K562 (cell line): ENCODE results near the gene EML1. TPM values are rescaled to one million over a fixed set of nuclear protein-coding genes. Genes with fewer than 3 reads are reported as not detected.

Experiments
- ATAC-seq: fragments of 200-7000 bp; cut with Tn5 transposase; 3 replicates; pipeline ENCODE4 v1.9.1; 2020; ENCODE audit warnings: moderate library complexity
- BruUV-seq: library from RNA; stranded (reverse); fragments of 400-500 nt; replicated peaks from 2 replicates; lab custom pipeline; 2021; lab: Mats Ljungman, UMichigan
- CTCF ChIA-PET: fragments of 300-600 bp; formaldehyde crosslinking; extraction: SDS; loops from one replicate; lab custom pipeline; 2021; ENCODE audit warnings: low intra/inter-chr PET ratio; lab: Yijun Ruan, JAX
- POLR2A ChIA-PET: fragments of 300-600, 350-650 bp; sonication (Branson Sonifier 250); formaldehyde crosslinking; extraction: SDS; loops from one replicate; lab custom pipeline; 2021; ENCODE audit warnings: antibody characterized with exemption, inconsistent platforms; lab: Yijun Ruan, JAX
- DNase-seq, 4 experiments: peaks; one replicate each; pipeline versions ENCODE4 v3.0.0 to v3.0.0-alpha.2; 2011 to 2018; ENCODE audit warnings: low spot score in 3 of 4, mixed read lengths in 3 of 4; ENCODE audit errors: extremely low read depth in 1 of 4
- FAIRE-seq: peaks from 2 replicates; lab custom pipeline; 2011; peaks lifted over from hg19 to GRCh38; lab: Jason Lieb, UNC
- H2AFZ ChIP-seq: 2 replicates; pipeline ENCODE4 v1.6.0; 2011; ENCODE audit warnings: low read depth, low read length, control low read depth, inconsistent platforms
- H3K27ac ChIP-seq: fragments of 200-600 bp; 3 replicates; pipeline ENCODE4 v1.8.0; 2011; ENCODE audit warnings: low read depth, mild to moderate bottlenecking, control low read depth, inconsistent platforms, low read length, moderate library complexity, mixed read lengths; ENCODE audit errors: extremely low read depth
- H3K27me3 ChIP-seq, 2 experiments: fragments of 300-600 bp in 1 of 2; 2 replicates in 1 of 2; 3 replicates in 1 of 2; pipeline versions ENCODE4 v1.6.0 to v1.8.0; 2011; ENCODE audit warnings: inconsistent platforms in 2 of 2, low read length in 2 of 2, mild to moderate bottlenecking in 1 of 2, mixed read lengths in 1 of 2, moderate library complexity in 1 of 2; ENCODE audit not compliant: control insufficient read depth in 2 of 2, insufficient read depth in 2 of 2
- H3K36me3 ChIP-seq: fragments of 300-600 bp; 3 replicates; pipeline ENCODE4 v1.8.0; 2011; ENCODE audit warnings: mild to moderate bottlenecking, low read length, inconsistent platforms; ENCODE audit not compliant: control insufficient read depth, insufficient read depth
- H3K4me1 ChIP-seq, 2 experiments: fragments of 200-600 bp in 1 of 2; replicated peaks in 1 of 2; 2 replicates in 1 of 2; 3 replicates in 1 of 2; pipeline versions ENCODE4 v1.5.1 to v1.8.0; 2011; ENCODE audit warnings: inconsistent platforms in 2 of 2, low read length in 2 of 2, mild to moderate bottlenecking in 1 of 2, mixed read lengths in 1 of 2, moderate library complexity in 1 of 2; ENCODE audit not compliant: control insufficient read depth in 2 of 2, insufficient read depth in 2 of 2
- H3K4me2 ChIP-seq: 2 replicates; pipeline ENCODE4 v1.6.1; 2011; ENCODE audit warnings: low read length, control low read depth, inconsistent platforms, mixed read lengths; ENCODE audit not compliant: insufficient read depth
- H3K4me3 ChIP-seq: fragments of 200-600 bp; sonication (generic), shearing (Covaris generic); 2 replicates; pipeline ENCODE4 v1.5.1; 2016; ENCODE audit warnings: control low read depth, inconsistent platforms
- H3K79me2 ChIP-seq: fragments of 200-600 bp; 3 replicates; pipeline ENCODE4 v1.8.0; 2011; ENCODE audit warnings: low read length, inconsistent platforms; ENCODE audit not compliant: control insufficient read depth, insufficient read depth
- H3K9ac ChIP-seq, 2 experiments: 2 replicates each; pipeline versions ENCODE4 v1.6.0 to v1.6.1; 2011; ENCODE audit warnings: low read depth in 2 of 2, low read length in 2 of 2, control low read depth in 1 of 2, inconsistent platforms in 1 of 2, mild to moderate bottlenecking in 1 of 2, mixed read lengths in 1 of 2; ENCODE audit not compliant: insufficient read depth in 1 of 2
- H3K9me1 ChIP-seq: one replicate; pipeline ENCODE4 v1.6.0; 2011; ENCODE audit warnings: inconsistent platforms, mild to moderate bottlenecking, low read length, moderate library complexity; ENCODE audit not compliant: control insufficient read depth, insufficient read depth
- H3K9me3 ChIP-seq: replicated peaks from 2 replicates; pipeline ENCODE4 v1.5.1; 2011; ENCODE audit warnings: low read depth, low read length, inconsistent platforms; ENCODE audit not compliant: control insufficient read depth, insufficient read depth
- H4K20me1 ChIP-seq: replicated peaks from 2 replicates; pipeline ENCODE4 v1.6.1; 2011; ENCODE audit warnings: low read length, inconsistent platforms, mixed read lengths; ENCODE audit not compliant: control insufficient read depth, insufficient read depth
- ELF1 ChIP-seq: fragments of 200-800 bp; sonication (Bioruptor generic); IDR thresholded peaks from 2 replicates; pipeline ENCODE4 v1.6.1; 2016; ENCODE audit warnings: missing genetic modification characterization, missing compliant biosample characterization
- EP400 ChIP-seq: fragments of 450-650 bp; IDR thresholded peaks from 2 replicates; pipeline ENCODE4 v1.6.1; 2017; ENCODE audit warnings: antibody characterized with exemption, mild to moderate bottlenecking, moderate library complexity
- MCM3 ChIP-seq: fragments of 450-650 bp; IDR thresholded peaks from 2 replicates; pipeline ENCODE4 v1.6.1; 2016
- RBM34 ChIP-seq: fragments of 200-400 bp; formaldehyde crosslinking; IDR thresholded peaks from 2 replicates; pipeline ENCODE4 v1.6.1; 2018; ENCODE audit warnings: low read length, borderline replicate concordance; ENCODE audit not compliant: insufficient read depth
- SMARCB1 ChIP-seq: IDR thresholded peaks from 2 replicates; pipeline ENCODE4 v1.6.1; 2011; ENCODE audit warnings: improper control_type of control experiment, low read depth; ENCODE audit not compliant: insufficient read length
- ZNF23 ChIP-seq: fragments of 250-450 bp; sonication (Bioruptor Pico); IDR thresholded peaks from 2 replicates; pipeline ENCODE4 v1.4.0; 2020; ENCODE audit warnings: mild to moderate bottlenecking
- ZNF668 ChIP-seq: fragments of 250-450 bp; sonication (Bioruptor Pico); IDR thresholded peaks from 2 replicates; pipeline ENCODE4 v1.8.0; 2022; ENCODE audit warnings: mild to moderate bottlenecking, inconsistent platforms
- WGBS: fragments of 100-300 bp; shearing (Covaris generic); methylation state at CpG from one replicate; pipeline ENCODE4 v1.1.6; 2016; ENCODE audit warnings: low coverage, mixed read lengths; ENCODE audit not compliant: insufficient coverage; ENCODE audit errors: missing lambda C conversion rate; 5-methylcytosine and 5-hydroxymethylcytosine counted together
- in situ Hi-C: fragments of 300-500 bp; cut with MboI; formaldehyde crosslinking; loops from 4 replicates; pipeline ENCODE4 v1.15.0; 2018; ENCODE audit warnings: inconsistent platforms, mixed read lengths
- intact Hi-C: fragments of 100-400 bp; cut with micrococcal nuclease; formaldehyde crosslinking; loops from 2 replicates; pipeline ENCODE4 v1.14.2; 2022
- polyA plus RNA-seq, 8 experiments: library from polyadenylated mRNA; depleted of rRNA in 4 of 8; stranded (reverse) in 5 of 8; unstranded in 3 of 8; fragments of >200 nt; fragmentation: Nextera tagmentation in 2 of 8; fragmentation: Illumina TruSeq in 1 of 8; extraction: Ambion mirVana in 2 of 8; extraction: Trizol in 1 of 8; gene quantifications; 2 replicates each; pipeline versions ENCODE4 v1.2.1 to v1.2.3, GENCODE V29; 2011 to 2014; ENCODE audit warnings: inconsistent platforms in 1 of 8, missing spikeins in 1 of 8
- total RNA-seq, 7 experiments: library from RNA; depleted of rRNA in 6 of 7; stranded (reverse); fragments of >200 nt in 6 of 7; fragmentation: Illumina TruSeq in 2 of 7; extraction: Trizol in 2 of 7; gene quantifications; 2 replicates each; pipeline versions ENCODE4 v1.2.1 to v1.2.3, GENCODE V29; 2011 to 2021; ENCODE audit warnings: low replicate concordance in 1 of 7
- TF ChIP-seq, protein P1 (sequence below): fragments of 250-450 bp; sonication (Bioruptor Pico); IDR thresholded peaks from 2 replicates; pipeline ENCODE4 v1.4.0; 2020
- TF ChIP-seq, protein P2 (sequence below): fragments of 450-650 bp; IDR thresholded peaks from 2 replicates; pipeline ENCODE4 v1.6.1; 2014; ENCODE audit warnings: low read depth, mild to moderate bottlenecking, moderate library complexity, borderline replicate concordance
- TF ChIP-seq, protein P3 (sequence below): fragments of 450-650 bp; formaldehyde crosslinking; IDR thresholded peaks from 2 replicates; pipeline ENCODE4 v1.4.0; 2022; ENCODE audit warnings: missing genetic modification characterization

EML1 gene
- total and polyA plus RNA-seq, 9 of the 15 experiments (the other 6 are each of a cell fraction or from before 2014, with no cell fraction given), result 0.01 to 0.35 (median 0.07) TPM; not detected in 2

- ChIA-PET CTCF (interaction anchor here (1.1 to 2.2 kb wide), 3 partner anchors 154 to 494 kb away, joined by 3 to 13 read pairs (median 9); no protein-coding TSS in a partner anchor), POLR2A (interaction anchor here (0.5 kb wide), 1 partner anchor 19 kb away, joined by 3 read pairs; no protein-coding TSS in a partner anchor)
- H3K9me1 ChIP-seq, result no peaks in the 10 kb centered on the region
- intact Hi-C loops (loop anchor here (2.0 kb wide), 2 partner anchors 201 to 365 kb away; no protein-coding TSS in a partner anchor), in situ Hi-C loops (loop anchor here (10.0 to 25.0 kb wide), 3 partner anchors 159 to 497 kb away; no protein-coding TSS in a partner anchor)
- H3K27me3 ChIP-seq, result peaks cover 9 to 45% of the 10 kb centered on the region in 2 experiments; a peak in 4 of 5 replicates
- no peak overlapping the region for H3K4me2 ChIP-seq
- no peaks in the 10 kb centered on the region for H3K9me3 ChIP-seq
- TF ChIP-seq ZNF23 (no peak), ELF1 (tag) (no peak), ZNF668 (CRISPR knock-in tag) (no peak), EP400 (no peak), RBM34 (no peak), MCM3 (no peak), SMARCB1 (no peak)
- TF ChIP-seq, protein P1, sequence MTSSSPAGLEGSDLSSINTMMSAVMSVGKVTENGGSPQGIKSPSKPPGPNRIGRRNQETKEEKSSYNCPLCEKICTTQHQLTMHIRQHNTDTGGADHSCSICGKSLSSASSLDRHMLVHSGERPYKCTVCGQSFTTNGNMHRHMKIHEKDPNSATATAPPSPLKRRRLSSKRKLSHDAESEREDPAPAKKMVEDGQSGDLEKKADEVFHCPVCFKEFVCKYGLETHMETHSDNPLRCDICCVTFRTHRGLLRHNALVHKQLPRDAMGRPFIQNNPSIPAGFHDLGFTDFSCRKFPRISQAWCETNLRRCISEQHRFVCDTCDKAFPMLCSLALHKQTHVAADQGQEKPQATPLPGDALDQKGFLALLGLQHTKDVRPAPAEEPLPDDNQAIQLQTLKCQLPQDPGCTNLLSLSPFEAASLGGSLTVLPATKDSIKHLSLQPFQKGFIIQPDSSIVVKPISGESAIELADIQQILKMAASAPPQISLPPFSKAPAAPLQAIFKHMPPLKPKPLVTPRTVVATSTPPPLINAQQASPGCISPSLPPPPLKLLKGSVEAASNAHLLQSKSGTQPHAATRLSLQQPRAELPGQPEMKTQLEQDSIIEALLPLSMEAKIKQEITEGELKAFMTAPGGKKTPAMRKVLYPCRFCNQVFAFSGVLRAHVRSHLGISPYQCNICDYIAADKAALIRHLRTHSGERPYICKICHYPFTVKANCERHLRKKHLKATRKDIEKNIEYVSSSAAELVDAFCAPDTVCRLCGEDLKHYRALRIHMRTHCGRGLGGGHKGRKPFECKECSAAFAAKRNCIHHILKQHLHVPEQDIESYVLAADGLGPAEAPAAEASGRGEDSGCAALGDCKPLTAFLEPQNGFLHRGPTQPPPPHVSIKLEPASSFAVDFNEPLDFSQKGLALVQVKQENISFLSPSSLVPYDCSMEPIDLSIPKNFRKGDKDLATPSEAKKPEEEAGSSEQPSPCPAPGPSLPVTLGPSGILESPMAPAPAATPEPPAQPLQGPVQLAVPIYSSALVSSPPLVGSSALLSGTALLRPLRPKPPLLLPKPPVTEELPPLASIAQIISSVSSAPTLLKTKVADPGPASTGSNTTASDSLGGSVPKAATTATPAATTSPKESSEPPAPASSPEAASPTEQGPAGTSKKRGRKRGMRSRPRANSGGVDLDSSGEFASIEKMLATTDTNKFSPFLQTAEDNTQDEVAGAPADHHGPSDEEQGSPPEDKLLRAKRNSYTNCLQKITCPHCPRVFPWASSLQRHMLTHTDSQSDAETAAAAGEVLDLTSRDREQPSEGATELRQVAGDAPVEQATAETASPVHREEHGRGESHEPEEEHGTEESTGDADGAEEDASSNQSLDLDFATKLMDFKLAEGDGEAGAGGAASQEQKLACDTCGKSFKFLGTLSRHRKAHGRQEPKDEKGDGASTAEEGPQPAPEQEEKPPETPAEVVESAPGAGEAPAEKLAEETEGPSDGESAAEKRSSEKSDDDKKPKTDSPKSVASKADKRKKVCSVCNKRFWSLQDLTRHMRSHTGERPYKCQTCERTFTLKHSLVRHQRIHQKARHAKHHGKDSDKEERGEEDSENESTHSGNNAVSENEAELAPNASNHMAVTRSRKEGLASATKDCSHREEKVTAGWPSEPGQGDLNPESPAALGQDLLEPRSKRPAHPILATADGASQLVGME, result no peak
- TF ChIP-seq, protein P2, sequence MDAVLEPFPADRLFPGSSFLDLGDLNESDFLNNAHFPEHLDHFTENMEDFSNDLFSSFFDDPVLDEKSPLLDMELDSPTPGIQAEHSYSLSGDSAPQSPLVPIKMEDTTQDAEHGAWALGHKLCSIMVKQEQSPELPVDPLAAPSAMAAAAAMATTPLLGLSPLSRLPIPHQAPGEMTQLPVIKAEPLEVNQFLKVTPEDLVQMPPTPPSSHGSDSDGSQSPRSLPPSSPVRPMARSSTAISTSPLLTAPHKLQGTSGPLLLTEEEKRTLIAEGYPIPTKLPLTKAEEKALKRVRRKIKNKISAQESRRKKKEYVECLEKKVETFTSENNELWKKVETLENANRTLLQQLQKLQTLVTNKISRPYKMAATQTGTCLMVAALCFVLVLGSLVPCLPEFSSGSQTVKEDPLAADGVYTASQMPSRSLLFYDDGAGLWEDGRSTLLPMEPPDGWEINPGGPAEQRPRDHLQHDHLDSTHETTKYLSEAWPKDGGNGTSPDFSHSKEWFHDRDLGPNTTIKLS, result no peak
- TF ChIP-seq, protein P3, sequence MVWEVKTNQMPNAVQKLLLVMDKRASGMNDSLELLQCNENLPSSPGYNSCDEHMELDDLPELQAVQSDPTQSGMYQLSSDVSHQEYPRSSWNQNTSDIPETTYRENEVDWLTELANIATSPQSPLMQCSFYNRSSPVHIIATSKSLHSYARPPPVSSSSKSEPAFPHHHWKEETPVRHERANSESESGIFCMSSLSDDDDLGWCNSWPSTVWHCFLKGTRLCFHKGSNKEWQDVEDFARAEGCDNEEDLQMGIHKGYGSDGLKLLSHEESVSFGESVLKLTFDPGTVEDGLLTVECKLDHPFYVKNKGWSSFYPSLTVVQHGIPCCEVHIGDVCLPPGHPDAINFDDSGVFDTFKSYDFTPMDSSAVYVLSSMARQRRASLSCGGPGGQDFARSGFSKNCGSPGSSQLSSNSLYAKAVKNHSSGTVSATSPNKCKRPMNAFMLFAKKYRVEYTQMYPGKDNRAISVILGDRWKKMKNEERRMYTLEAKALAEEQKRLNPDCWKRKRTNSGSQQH (CRISPR knock-in tag), result no peak
- no peak overlapping the region for H3K27ac ChIP-seq
- H3K9ac ChIP-seq, result no peak overlapping the region
- no peaks in the 10 kb centered on the region for H3K79me2 ChIP-seq
- no peak overlapping the region for H3K4me3 ChIP-seq
- no peaks in the 10 kb centered on the region for H3K4me1 ChIP-seq
- BruUV-seq, result no TSS peak
- ATAC-seq (no peak), FAIRE-seq (no peak), DNase-seq (no peak)
- H3K36me3 ChIP-seq, result no peaks in the 10 kb centered on the region
- WGBS, result 0% methylated on average over 9 of the region's 9 CpGs
- H2AFZ ChIP-seq, result no peak overlapping the region
- H4K20me1 ChIP-seq, result no peaks in the 10 kb centered on the region
Measured at GRCh38 chr14:99883866-99884650, 90.8 kb downstream of the EML1 start.
